ENCODE results near the gene GPR153. TPM values are rescaled to one million over a fixed set of nuclear protein-coding genes. Genes with fewer than 3 reads are reported as not detected.

Gene GPR153
- total and polyA plus RNA-seq, 2 experiments from 2014 or later: 0.69 to 8.0 TPM

- no peaks in the 10 kb centered on the region for H3K27me3 ChIP-seq (replicated peaks; ENCODE audit: insufficient read depth)
- in situ Hi-C loops (cut with MboI): no loop called here
- no peaks in the 10 kb centered on the region for H4K20me1 ChIP-seq (ENCODE audit: insufficient read depth)
- no peak for TF ChIP-seq EZH2phosphoT487 (IDR thresholded peaks at IDR 0.05; ENCODE audit: insufficient read depth, low read depth)
- no peak for TF ChIP-seq EZH2 (IDR thresholded peaks at IDR 0.05; ENCODE audit: insufficient read depth, poor library complexity, severe bottlenecking)
- no peaks in the 10 kb centered on the region for H3K79me2 ChIP-seq (ENCODE audit: insufficient read depth)
- no peaks in the 10 kb centered on the region for H3K9me3 ChIP-seq (ENCODE audit: low read depth)
- H3F3A ChIP-seq (ENCODE audit: insufficient read depth): no peaks in the 10 kb centered on the region
- no peak overlapping the region for H3K4me3 ChIP-seq
- no peaks in the 10 kb centered on the region for H3K36me3 ChIP-seq (ENCODE audit: low read depth)
- no peaks in the 10 kb centered on the region for H3K9me2 ChIP-seq (ENCODE audit: insufficient read depth)
- H3K4me1 ChIP-seq (ENCODE audit: insufficient read depth): no peaks in the 10 kb centered on the region
- H3K4me2 ChIP-seq (ENCODE audit: unreplicated experiment): no peak overlapping the region
- no peak overlapping the region for H3K27ac ChIP-seq
- 59 to 60% methylated on average over 10 of the region's 10 CpGs for WGBS, 2 experiments (ENCODE audit: low coverage in 1 of 2, low lambda C conversion rate in 2 of 2, missing lambda C conversion rate in 2 of 2)
- no peak for DNase-seq
- H3K9ac ChIP-seq: no peak overlapping the region
- H2AFZ ChIP-seq: no peak overlapping the region
These were observed 27.8 kb upstream of the GPR153 start for GRCh38 chr1:6288665-6289064.

DNA sequence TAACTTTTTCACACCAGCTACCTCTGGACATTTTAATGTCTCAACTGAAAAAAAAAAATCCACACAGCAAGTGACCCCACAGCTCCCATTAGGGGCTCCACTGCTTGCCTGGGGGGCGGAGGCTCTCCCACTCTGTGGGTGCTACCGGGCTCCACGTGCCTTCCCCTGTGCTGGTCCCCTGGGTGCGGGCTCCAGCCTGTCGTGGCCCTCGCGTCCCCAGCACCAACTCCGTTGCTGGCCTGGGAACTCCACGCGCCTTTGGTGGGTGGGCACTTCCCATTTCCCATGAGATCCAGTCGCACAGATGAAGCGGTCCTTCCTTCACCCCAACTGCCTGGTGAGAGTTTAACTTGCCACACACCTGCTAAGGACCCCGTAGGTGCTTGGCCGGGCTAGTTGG, 27.1 kb upstream of the GPR153 start:
- Histone ChIP-seq H3K27ac (no peak overlapping the region), H3F3A (ENCODE audit: insufficient read depth) (no peaks in the 10 kb centered on the region), H3K9ac (no peak overlapping the region), H3K27me3 (replicated peaks; ENCODE audit: insufficient read depth) (no peaks in the 10 kb centered on the region), H3K79me2 (ENCODE audit: insufficient read depth) (no peaks in the 10 kb centered on the region), H3K4me2 (ENCODE audit: unreplicated experiment) (no peak overlapping the region), H3K9me3 (ENCODE audit: low read depth) (no peaks in the 10 kb centered on the region), H3K36me3 (ENCODE audit: low read depth) (no peaks in the 10 kb centered on the region), H3K4me3 (no peak overlapping the region), H3K4me1 (ENCODE audit: insufficient read depth) (no peaks in the 10 kb centered on the region), H2AFZ (no peak overlapping the region), H4K20me1 (ENCODE audit: insufficient read depth) (no peaks in the 10 kb centered on the region), H3K9me2 (ENCODE audit: insufficient read depth) (no peaks in the 10 kb centered on the region)
- TF ChIP-seq EZH2phosphoT487 (IDR thresholded peaks at IDR 0.05; ENCODE audit: insufficient read depth, low read depth) (no peak), EZH2 (IDR thresholded peaks at IDR 0.05; ENCODE audit: insufficient read depth, poor library complexity, severe bottlenecking) (no peak)
- DNase-seq: no peak
- 85% methylated on average over 14 of the region's 14 CpGs for WGBS, 2 experiments (ENCODE audit: low coverage in 1 of 2, low lambda C conversion rate in 2 of 2, missing lambda C conversion rate in 2 of 2)
- in situ Hi-C loops (cut with MboI): no loop called here

GRCh38 chr1:6287431-6287886, 26.6 kb upstream of the GPR153 start:
- Histone ChIP-seq H3K9me3 (ENCODE audit: low read depth) (no peaks in the 10 kb centered on the region), H3K4me2 (ENCODE audit: unreplicated experiment) (no peak overlapping the region), H3K9me2 (ENCODE audit: insufficient read depth) (no peaks in the 10 kb centered on the region), H3K27ac (no peak overlapping the region), H3K4me3 (no peak overlapping the region), H3F3A (ENCODE audit: insufficient read depth) (no peaks in the 10 kb centered on the region), H3K36me3 (ENCODE audit: low read depth) (no peaks in the 10 kb centered on the region), H3K4me1 (ENCODE audit: insufficient read depth) (no peaks in the 10 kb centered on the region), H3K9ac (no peak overlapping the region), H2AFZ (no peak overlapping the region), H3K79me2 (ENCODE audit: insufficient read depth) (no peaks in the 10 kb centered on the region), H4K20me1 (ENCODE audit: insufficient read depth) (no peaks in the 10 kb centered on the region), H3K27me3 (replicated peaks; ENCODE audit: insufficient read depth) (no peaks in the 10 kb centered on the region)
- no peak for TF ChIP-seq EZH2 (IDR thresholded peaks at IDR 0.05; ENCODE audit: insufficient read depth, poor library complexity, severe bottlenecking)
- no peak for TF ChIP-seq EZH2phosphoT487 (IDR thresholded peaks at IDR 0.05; ENCODE audit: insufficient read depth, low read depth)
- in situ Hi-C loops (cut with MboI): no loop called here
- DNase-seq: no peak
- 64 to 66% methylated on average over 10 of the region's 10 CpGs for WGBS, 2 experiments (ENCODE audit: low coverage in 1 of 2, low lambda C conversion rate in 2 of 2, missing lambda C conversion rate in 2 of 2)

GRCh38 chr1:6287029-6287428, 26.1 kb upstream of the GPR153 start:
- H3K4me3 ChIP-seq: no peak overlapping the region
- in situ Hi-C loops (cut with MboI): no loop called here
- no peaks in the 10 kb centered on the region for H3F3A ChIP-seq (ENCODE audit: insufficient read depth)
- H3K9ac ChIP-seq: no peak overlapping the region
- H3K4me1 ChIP-seq (ENCODE audit: insufficient read depth): no peaks in the 10 kb centered on the region
- no peak for DNase-seq
- H3K79me2 ChIP-seq (ENCODE audit: insufficient read depth): no peaks in the 10 kb centered on the region
- WGBS, 2 experiments (ENCODE audit: low coverage in 1 of 2, low lambda C conversion rate in 2 of 2, missing lambda C conversion rate in 2 of 2): 70 to 76% methylated on average over 13 of the region's 13 CpGs
- H3K4me2 ChIP-seq (ENCODE audit: unreplicated experiment): no peak overlapping the region
- TF ChIP-seq EZH2phosphoT487 (IDR thresholded peaks at IDR 0.05; ENCODE audit: insufficient read depth, low read depth) (no peak), EZH2 (IDR thresholded peaks at IDR 0.05; ENCODE audit: insufficient read depth, poor library complexity, severe bottlenecking) (no peak)
- no peak overlapping the region for H2AFZ ChIP-seq
- no peaks in the 10 kb centered on the region for H3K9me2 ChIP-seq (ENCODE audit: insufficient read depth)
- H4K20me1 ChIP-seq (ENCODE audit: insufficient read depth): no peaks in the 10 kb centered on the region
- H3K27me3 ChIP-seq (replicated peaks; ENCODE audit: insufficient read depth): no peaks in the 10 kb centered on the region
- no peaks in the 10 kb centered on the region for H3K36me3 ChIP-seq (ENCODE audit: low read depth)
- no peaks in the 10 kb centered on the region for H3K9me3 ChIP-seq (ENCODE audit: low read depth)
- no peak overlapping the region for H3K27ac ChIP-seq

DNA sequence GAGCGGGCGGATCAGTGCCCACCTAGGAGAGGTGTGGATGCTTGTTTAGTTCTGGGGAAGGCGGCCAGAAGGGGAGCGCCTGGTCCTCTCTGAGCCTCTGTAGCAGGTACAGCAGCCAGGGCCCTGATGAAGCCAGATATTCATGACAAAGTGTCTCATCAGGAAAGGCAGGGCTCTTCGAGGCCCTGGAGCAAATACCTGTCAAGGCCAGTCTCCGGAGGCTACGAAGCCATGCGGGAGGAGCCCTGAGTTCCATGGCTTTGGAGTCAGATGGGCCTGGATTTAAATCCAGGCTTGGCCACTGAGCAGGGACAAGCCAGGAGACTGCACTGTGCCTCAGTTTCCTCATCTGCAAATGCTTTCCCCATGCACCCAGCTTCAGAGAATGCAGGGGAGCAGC, 25.4 kb upstream of the GPR153 start:
- Histone ChIP-seq H3K9me3 (ENCODE audit: low read depth) (no peaks in the 10 kb centered on the region), H3K36me3 (ENCODE audit: low read depth) (no peaks in the 10 kb centered on the region), H3K79me2 (ENCODE audit: insufficient read depth) (no peaks in the 10 kb centered on the region), H4K20me1 (ENCODE audit: insufficient read depth) (no peaks in the 10 kb centered on the region), H3K4me3 (no peak overlapping the region), H3K9me2 (ENCODE audit: insufficient read depth) (no peaks in the 10 kb centered on the region), H3K27ac (no peak overlapping the region), H3K4me2 (ENCODE audit: unreplicated experiment) (no peak overlapping the region), H3K9ac (no peak overlapping the region), H3K27me3 (replicated peaks; ENCODE audit: insufficient read depth) (no peaks in the 10 kb centered on the region), H3K4me1 (ENCODE audit: insufficient read depth) (no peaks in the 10 kb centered on the region), H2AFZ (no peak overlapping the region), H3F3A (ENCODE audit: insufficient read depth) (no peaks in the 10 kb centered on the region)
- no peak for TF ChIP-seq EZH2phosphoT487 (IDR thresholded peaks at IDR 0.05; ENCODE audit: insufficient read depth, low read depth)
- TF ChIP-seq EZH2 (IDR thresholded peaks at IDR 0.05; ENCODE audit: insufficient read depth, poor library complexity, severe bottlenecking): no peak
- in situ Hi-C loops (cut with MboI): no loop called here
- DNase-seq: no peak
- 98 to 99% methylated on average over 8 of the region's 8 CpGs for WGBS, 2 experiments (ENCODE audit: low coverage in 1 of 2, low lambda C conversion rate in 2 of 2, missing lambda C conversion rate in 2 of 2)

Data from GM23248 (cell line).